Testis (tissue), 3 donors: ENCODE measurements around the gene ZNF644. TPM values are rescaled to one million over a fixed set of nuclear protein-coding genes. Genes with fewer than 3 reads are reported as not detected.

Experiments used
- DNase-seq: peaks from one replicate; pipeline ENCODE4 v3.0.0-alpha.2; 2019
- H3K27ac ChIP-seq, 2 donors: fragments of 200-600 bp; sonication (generic); one replicate each; pipeline ENCODE4 v1.5.1; 2019
- H3K27me3 ChIP-seq: fragments of 200-600 bp; sonication (generic); one replicate; pipeline ENCODE4 v1.5.1; 2019
- H3K36me3 ChIP-seq: fragments of 200-600 bp; sonication (generic); one replicate; pipeline ENCODE4 v1.5.1; 2017; ENCODE audit warnings: low read depth; ENCODE audit errors: missing control alignments
- H3K4me1 ChIP-seq: fragments of 200-600 bp; sonication (generic); one replicate; pipeline ENCODE4 v1.5.1; 2019
- H3K4me3 ChIP-seq, 2 donors: fragments of 200-600 bp; sonication (generic); one replicate each; pipeline ENCODE4 v1.5.1; 2017 to 2019
- H3K9me3 ChIP-seq: fragments of 200-600 bp; sonication (generic); one replicate; pipeline ENCODE4 v1.5.1; 2017
- POLR2A ChIP-seq: fragments of 450-650 bp; IDR thresholded peaks from one replicate; pipeline ENCODE4 v1.6.1; 2017; ENCODE audit warnings: antibody characterized with exemption, mild to moderate bottlenecking, moderate library complexity
- WGBS, 2 donors: methylation state at CpG; one replicate each; pipeline ENCODE4 v1.1.5; 2018; 5-methylcytosine and 5-hydroxymethylcytosine counted together
- intact Hi-C: fragments of 100-400 bp; cut with DNase I; formaldehyde crosslinking; loops from one replicate; pipeline ENCODE4 v1.15.1; 2023; ENCODE audit warnings: low total_unique reads
- polyA plus RNA-seq: library from polyadenylated mRNA; stranded (reverse); fragments of 350-450 nt; fragmentation: Illumina TruSeq; extraction: RNeasy Lipid Tissue Mini Kit (QIAGEN cat#74804); gene quantifications from one replicate; pipeline ENCODE4 v1.2.3, GENCODE V29; 2014; ENCODE audit warnings: low read depth, low replicate concordance; ENCODE audit not compliant: insufficient read depth
- total RNA-seq, 2 donors: library from RNA; depleted of rRNA; stranded (reverse); fragments of >200 nt; gene quantifications; one replicate each; pipeline ENCODE4 v1.2.3, GENCODE V29; 2016
- TF ChIP-seq, protein P1 (sequence below), 3 experiments: fragments of 450-650 bp in 2 of 3; fragments of 200-600 bp in 1 of 3; sonication (generic) in 1 of 3; IDR thresholded peaks; one replicate each; pipeline ENCODE4 v1.5.1; 2016 to 2019; ENCODE audit warnings: antibody characterized with exemption in 3 of 3, mild to moderate bottlenecking in 2 of 3, moderate library complexity in 1 of 3

The ZNF644 gene
- total and polyA plus RNA-seq, 3 donors from 2014 or later: 21.6 to 73.8 (median 70.5) TPM

GRCh38 chr1:91004145-91004544 lies 17.7 kb downstream of the ZNF644 start:
- Histone ChIP-seq H3K4me1 (no peaks in the 10 kb centered on the region), H3K36me3 (no peaks in the 10 kb centered on the region), H3K9me3 (no peaks in the 10 kb centered on the region), H3K27me3 (no peaks in the 10 kb centered on the region), H3K4me3 (no peak overlapping the region), H3K27ac (peak overlapping the region in 1 of 2 donors; percentile 47)
- DNase-seq: no peak
- WGBS, 2 donors: 91% methylated on average over 2 of the region's 2 CpGs
- no peak for TF ChIP-seq POLR2A
- TF ChIP-seq, protein P1, sequence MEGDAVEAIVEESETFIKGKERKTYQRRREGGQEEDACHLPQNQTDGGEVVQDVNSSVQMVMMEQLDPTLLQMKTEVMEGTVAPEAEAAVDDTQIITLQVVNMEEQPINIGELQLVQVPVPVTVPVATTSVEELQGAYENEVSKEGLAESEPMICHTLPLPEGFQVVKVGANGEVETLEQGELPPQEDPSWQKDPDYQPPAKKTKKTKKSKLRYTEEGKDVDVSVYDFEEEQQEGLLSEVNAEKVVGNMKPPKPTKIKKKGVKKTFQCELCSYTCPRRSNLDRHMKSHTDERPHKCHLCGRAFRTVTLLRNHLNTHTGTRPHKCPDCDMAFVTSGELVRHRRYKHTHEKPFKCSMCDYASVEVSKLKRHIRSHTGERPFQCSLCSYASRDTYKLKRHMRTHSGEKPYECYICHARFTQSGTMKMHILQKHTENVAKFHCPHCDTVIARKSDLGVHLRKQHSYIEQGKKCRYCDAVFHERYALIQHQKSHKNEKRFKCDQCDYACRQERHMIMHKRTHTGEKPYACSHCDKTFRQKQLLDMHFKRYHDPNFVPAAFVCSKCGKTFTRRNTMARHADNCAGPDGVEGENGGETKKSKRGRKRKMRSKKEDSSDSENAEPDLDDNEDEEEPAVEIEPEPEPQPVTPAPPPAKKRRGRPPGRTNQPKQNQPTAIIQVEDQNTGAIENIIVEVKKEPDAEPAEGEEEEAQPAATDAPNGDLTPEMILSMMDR (IDR thresholded peaks at IDR 0.05): no peak
- intact Hi-C loops: no loop called here

DNA sequence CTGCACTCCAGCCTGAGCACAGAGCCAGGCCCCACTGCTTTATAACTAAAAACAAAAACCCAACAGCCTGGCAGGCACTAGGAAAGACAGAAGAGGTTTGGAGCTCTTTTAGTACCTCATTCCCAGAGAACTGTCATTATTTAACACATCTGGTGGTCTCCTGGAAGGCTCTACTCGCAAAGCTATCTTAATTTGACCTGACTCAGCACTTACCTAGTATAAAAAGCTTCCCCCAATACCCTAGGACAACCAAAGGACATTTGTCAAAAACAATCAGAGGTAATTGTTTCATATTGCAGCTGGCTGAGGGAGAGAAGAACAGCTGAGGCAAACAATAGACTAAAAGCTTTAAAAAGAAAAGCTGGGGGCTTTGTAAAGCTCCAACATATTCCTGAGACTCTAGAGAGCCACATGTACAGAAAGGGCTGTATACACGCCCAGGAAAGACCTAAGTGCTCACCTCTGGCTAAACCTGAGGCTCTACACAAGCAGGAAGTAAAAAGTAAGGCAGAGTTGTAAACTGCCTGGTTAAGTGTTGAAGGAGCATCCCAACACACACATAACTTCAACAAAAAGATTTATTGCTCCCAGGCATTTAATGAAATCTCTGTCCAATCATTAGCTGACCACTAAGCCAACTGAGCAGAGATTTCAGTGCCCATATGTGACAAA lies 25.0 kb downstream of the ZNF644 start:
- Histone ChIP-seq H3K27me3 (no peaks in the 10 kb centered on the region), H3K4me1 (no peaks in the 10 kb centered on the region), H3K27ac (no peak overlapping the region), H3K9me3 (no peaks in the 10 kb centered on the region), H3K4me3 (no peak overlapping the region), H3K36me3 (no peaks in the 10 kb centered on the region)
- intact Hi-C loops: no loop called here
- 89 to 91% methylated on average over 2 of the region's 2 CpGs for WGBS, 2 donors
- no peak for DNase-seq
- TF ChIP-seq POLR2A: no peak
- TF ChIP-seq, protein P1 (IDR thresholded peaks at IDR 0.05): no peak

DNA sequence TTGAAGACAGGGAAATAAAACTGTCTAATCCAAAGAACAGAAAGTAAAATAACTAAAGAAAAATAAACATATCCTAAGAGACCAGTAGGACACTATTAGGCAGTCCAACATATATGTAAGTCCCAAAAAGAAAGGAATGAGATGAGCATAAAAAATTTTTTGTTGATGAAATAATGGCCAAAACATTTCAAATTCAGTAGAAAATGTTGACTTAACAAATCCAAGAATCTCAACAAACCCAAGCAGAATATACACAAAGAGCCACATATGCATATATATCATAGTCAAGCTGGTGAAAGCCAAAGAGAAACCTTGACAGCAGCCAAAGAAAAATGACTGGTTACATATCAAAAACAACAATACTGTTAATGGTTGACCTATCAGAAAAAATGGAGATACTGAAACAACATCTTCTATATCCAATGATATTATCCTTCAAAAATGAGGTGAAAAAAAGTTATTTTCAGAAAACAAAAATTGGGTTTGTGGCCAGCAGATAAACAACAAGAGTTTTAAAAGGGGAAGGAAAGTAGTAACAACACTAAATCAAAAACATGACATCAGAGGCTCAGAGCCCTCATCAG lies 26.4 kb downstream of the ZNF644 start:
- no peaks in the 10 kb centered on the region for H3K27me3 ChIP-seq
- TF ChIP-seq, protein P1 (IDR thresholded peaks at IDR 0.05): no peak
- no peaks in the 10 kb centered on the region for H3K4me1 ChIP-seq
- H3K9me3 ChIP-seq: no peaks in the 10 kb centered on the region
- H3K27ac ChIP-seq: no peak overlapping the region
- H3K36me3 ChIP-seq: no peaks in the 10 kb centered on the region
- no peak for DNase-seq
- H3K4me3 ChIP-seq: no peak overlapping the region
- intact Hi-C loops: no loop called here

GRCh38 chr1:90994461-90994860 lies 27.4 kb downstream of the ZNF644 start:
- H3K4me1 ChIP-seq: no peaks in the 10 kb centered on the region
- no peak overlapping the region for H3K27ac ChIP-seq
- TF ChIP-seq, protein P1 (IDR thresholded peaks at IDR 0.05): no peak
- no peak for TF ChIP-seq POLR2A
- H3K27me3 ChIP-seq: no peaks in the 10 kb centered on the region
- intact Hi-C loops: no loop called here
- no peak for DNase-seq
- no peaks in the 10 kb centered on the region for H3K36me3 ChIP-seq
- WGBS, 2 donors: 100% methylated on average over 1 of the region's 1 CpG
- H3K4me3 ChIP-seq: no peak overlapping the region
- H3K9me3 ChIP-seq: no peaks in the 10 kb centered on the region

DNA sequence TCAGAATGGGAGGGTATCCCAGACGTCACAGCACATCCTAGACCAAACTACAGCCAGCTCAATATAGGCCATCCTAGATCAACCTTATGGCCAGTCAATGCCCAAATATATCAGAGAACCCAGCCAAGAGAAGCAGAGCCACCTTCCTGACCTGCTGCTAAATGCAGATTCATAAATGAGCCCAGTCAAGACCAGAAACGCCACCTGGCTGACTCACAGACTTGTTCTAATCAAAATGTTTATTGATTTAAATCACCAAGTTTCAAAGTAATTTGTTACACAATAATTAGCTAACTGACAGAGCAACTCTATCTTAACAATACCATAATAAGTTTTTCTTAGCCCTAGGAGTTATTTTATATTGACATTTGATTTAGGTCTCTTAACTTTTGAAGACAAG lies 28.6 kb downstream of the ZNF644 start:
- no peaks in the 10 kb centered on the region for H3K36me3 ChIP-seq
- H3K9me3 ChIP-seq: no peaks in the 10 kb centered on the region
- intact Hi-C loops: no loop called here
- 76 to 98% methylated on average over 2 of the region's 2 CpGs for WGBS, 2 donors
- no peak overlapping the region for H3K27ac ChIP-seq
- DNase-seq: no peak
- no peaks in the 10 kb centered on the region for H3K4me1 ChIP-seq
- no peak for TF ChIP-seq POLR2A
- TF ChIP-seq, protein P1 (IDR thresholded peaks at IDR 0.05): no peak
- H3K4me3 ChIP-seq: no peak overlapping the region
- no peaks in the 10 kb centered on the region for H3K27me3 ChIP-seq
